Keratinocyte (primary cell): Measurements from ENCODE around the gene ATG10. TPM values are rescaled to one million over a fixed set of nuclear protein-coding genes. Genes with fewer than 3 reads are reported as not detected.
"Not testable (repeated sequence)": the region's sequence is repeated elsewhere in the genome, so short reads cannot be mapped to it uniquely, and the experiment has no call there.

Experiments
- DNase-seq: peaks from one replicate; pipeline ENCODE4 v3.0.0-alpha.2; 2011; ENCODE audit warnings: low read depth, missing footprints, low spot score
- FAIRE-seq: peaks from 2 replicates; lab custom pipeline; 2011; peaks lifted over from hg19 to GRCh38; lab: Jason Lieb, UNC
- H2AFZ ChIP-seq: 2 replicates; pipeline ENCODE4 v1.6.0; 2012; ENCODE audit warnings: low read length, control low read depth, inconsistent platforms; ENCODE audit not compliant: control insufficient read depth
- H3K27ac ChIP-seq: 2 replicates; pipeline ENCODE4 v1.5.1; 2011; ENCODE audit warnings: low read length; ENCODE audit not compliant: control insufficient read depth, insufficient read depth
- H3K27me3 ChIP-seq: 3 replicates; pipeline ENCODE4 v1.6.0; 2011; ENCODE audit warnings: low read length; ENCODE audit not compliant: control insufficient read depth, insufficient read depth; ENCODE audit errors: extremely low read depth
- H3K36me3 ChIP-seq, 2 experiments: 2 replicates in 1 of 2; 3 replicates in 1 of 2; pipeline ENCODE4 v1.5.1; 2011; ENCODE audit warnings: low read length in 2 of 2, mild to moderate bottlenecking in 1 of 2; ENCODE audit not compliant: control insufficient read depth in 2 of 2, insufficient read depth in 2 of 2; ENCODE audit errors: extremely low read depth in 1 of 2
- H3K4me1 ChIP-seq: 3 replicates; pipeline ENCODE4 v1.5.1; 2011; ENCODE audit warnings: low read length; ENCODE audit not compliant: control insufficient read depth, insufficient read depth; ENCODE audit errors: extremely low read depth
- H3K4me2 ChIP-seq: 3 replicates; pipeline ENCODE4 v1.6.0; 2011; ENCODE audit warnings: low read depth, low read length; ENCODE audit not compliant: control insufficient read depth, insufficient read depth; ENCODE audit errors: extremely low read depth
- H3K4me3 ChIP-seq, 3 experiments: fragments of 200-600 bp in 1 of 3; sonication (generic) in 1 of 3; 2 replicates in 2 of 3; 3 replicates in 1 of 3; pipeline ENCODE4 v1.5.1; 2011 to 2016; ENCODE audit warnings: low read length in 3 of 3, mild to moderate bottlenecking in 3 of 3, control low read depth in 2 of 3, inconsistent platforms in 1 of 3, low read depth in 1 of 3, mixed read lengths in 1 of 3, mixed run types in 1 of 3, moderate library complexity in 1 of 3; ENCODE audit not compliant: control insufficient read depth in 2 of 3, insufficient read depth in 2 of 3; ENCODE audit errors: extremely low read depth in 1 of 3
- H3K79me2 ChIP-seq: 2 replicates; pipeline ENCODE4 v1.6.0; 2012; ENCODE audit warnings: low read length; ENCODE audit not compliant: control insufficient read depth, insufficient read depth
- H3K9ac ChIP-seq: 3 replicates; pipeline ENCODE4 v1.6.0; 2011; ENCODE audit warnings: low read length; ENCODE audit not compliant: control insufficient read depth, insufficient read depth; ENCODE audit errors: extremely low read depth
- H3K9me1 ChIP-seq: 3 replicates; pipeline ENCODE4 v1.6.0; 2011; ENCODE audit warnings: low read length; ENCODE audit not compliant: control insufficient read depth, insufficient read depth; ENCODE audit errors: extremely low read depth
- H3K9me3 ChIP-seq: 2 replicates; pipeline ENCODE4 v1.5.1; 2012; ENCODE audit warnings: low read depth, low read length; ENCODE audit not compliant: control insufficient read depth
- H4K20me1 ChIP-seq: 3 replicates; pipeline ENCODE4 v1.6.0; 2011; ENCODE audit warnings: low read length; ENCODE audit not compliant: control insufficient read depth, insufficient read depth; ENCODE audit errors: extremely low read depth
- EZH2 ChIP-seq: IDR thresholded peaks from one replicate; pipeline ENCODE4 v1.6.1; 2012; ENCODE audit warnings: inconsistent platforms, mild to moderate bottlenecking, low read length, moderate library complexity
- dilution Hi-C: fragments of 300-500 bp; cut with MboI; formaldehyde crosslinking; loops from one replicate; pipeline ENCODE4 v1.7.0; 2020; ENCODE audit warnings: low sequenced_read_pairs; ENCODE audit not compliant: extremely low pct_ligation_motif_present
- polyA plus RNA-seq, 5 experiments: library from polyadenylated mRNA; depleted of rRNA in 3 of 5; stranded (reverse) in 3 of 5; stranded (forward) in 1 of 5; unstranded in 1 of 5; fragments of >200 nt; gene quantifications; 1 replicate in 1 of 5; 2 replicates in 3 of 5; 3 replicates in 1 of 5; pipeline versions ENCODE4 v1.2.1 to v1.2.3, GENCODE V29; 2011 to 2012; ENCODE audit warnings: missing spikeins in 2 of 5, low read depth in 1 of 5, low replicate concordance in 1 of 5
- TF ChIP-seq, protein P1 (sequence below), 3 experiments: IDR thresholded peaks in 1 of 3; conservative IDR thresholded peaks in 1 of 3; optimal IDR thresholded peaks in 1 of 3; 2 replicates in 2 of 3; 3 replicates in 1 of 3; pipeline versions ENCODE3 to v1.5.1; 2011; ENCODE audit warnings: low read length in 3 of 3, mild to moderate bottlenecking in 3 of 3, moderate library complexity in 2 of 3, control low read depth in 1 of 3, inconsistent platforms in 1 of 3; ENCODE audit not compliant: insufficient read depth in 2 of 3; ENCODE audit errors: extremely low read depth in 1 of 3

ATG10 gene
- polyA plus RNA-seq, 1 donor (not counting 4 experiments of a cell fraction or from before 2014, with no cell fraction given): 5.4 TPM

DNA sequence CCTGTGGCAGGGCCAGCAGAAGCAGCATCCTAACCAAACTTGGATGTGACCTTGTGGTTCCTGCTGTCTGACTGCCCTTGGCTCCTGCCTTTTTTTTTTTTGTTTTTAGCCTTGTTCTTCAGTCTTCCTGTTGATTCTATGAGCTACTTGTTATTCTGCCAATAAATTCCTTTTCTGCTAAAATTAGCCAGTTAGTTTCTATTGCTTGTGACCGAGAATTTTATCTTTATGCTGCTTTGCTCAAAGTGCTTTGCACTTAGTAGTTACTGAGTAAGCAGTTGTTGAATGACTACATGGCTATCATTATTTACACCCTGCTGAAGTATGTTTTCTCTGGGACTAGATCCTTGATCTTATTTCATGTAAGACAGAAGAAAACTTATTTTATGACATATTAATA, 20.8 kb upstream of the ATG10 start:
- no peak for FAIRE-seq

DNA sequence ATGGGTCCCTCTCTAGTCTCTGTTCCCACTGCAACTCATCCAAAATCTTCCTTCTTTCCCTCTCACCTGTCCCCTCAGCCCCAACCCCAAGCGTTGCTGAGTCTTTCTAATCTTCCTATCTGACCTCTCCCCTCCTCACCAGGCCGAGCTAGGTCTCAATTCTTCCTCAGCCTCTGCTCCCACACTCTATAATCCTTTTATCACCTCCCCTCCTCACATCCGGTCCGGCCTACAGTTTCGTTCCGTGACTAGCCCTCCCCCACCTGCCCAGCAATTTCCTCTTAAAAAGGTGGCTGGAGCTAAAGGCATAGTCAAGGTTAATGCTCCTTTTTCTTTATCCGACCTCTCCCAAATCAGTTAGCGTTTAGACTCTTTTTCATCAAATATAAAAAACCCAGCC, 17.0 kb upstream of the ATG10 start:
- not testable (repeated sequence) for FAIRE-seq

More for the DNA sequence above, 20.8 kb upstream of the ATG10 start:
- no peaks in the 10 kb centered on the region for H4K20me1 ChIP-seq
- no peaks in the 10 kb centered on the region for H3K36me3 ChIP-seq
- H3K9me1 ChIP-seq: no peaks in the 10 kb centered on the region
- H3K9ac ChIP-seq: no peak overlapping the region
- H3K27ac ChIP-seq: no peak overlapping the region
- no peaks in the 10 kb centered on the region for H3K79me2 ChIP-seq
- DNase-seq: no peak
- no peaks in the 10 kb centered on the region for H3K27me3 ChIP-seq
- no peaks in the 10 kb centered on the region for H3K4me1 ChIP-seq
- no peaks in the 10 kb centered on the region for H3K9me3 ChIP-seq
- TF ChIP-seq EZH2: no peak
- TF ChIP-seq, protein P1, sequence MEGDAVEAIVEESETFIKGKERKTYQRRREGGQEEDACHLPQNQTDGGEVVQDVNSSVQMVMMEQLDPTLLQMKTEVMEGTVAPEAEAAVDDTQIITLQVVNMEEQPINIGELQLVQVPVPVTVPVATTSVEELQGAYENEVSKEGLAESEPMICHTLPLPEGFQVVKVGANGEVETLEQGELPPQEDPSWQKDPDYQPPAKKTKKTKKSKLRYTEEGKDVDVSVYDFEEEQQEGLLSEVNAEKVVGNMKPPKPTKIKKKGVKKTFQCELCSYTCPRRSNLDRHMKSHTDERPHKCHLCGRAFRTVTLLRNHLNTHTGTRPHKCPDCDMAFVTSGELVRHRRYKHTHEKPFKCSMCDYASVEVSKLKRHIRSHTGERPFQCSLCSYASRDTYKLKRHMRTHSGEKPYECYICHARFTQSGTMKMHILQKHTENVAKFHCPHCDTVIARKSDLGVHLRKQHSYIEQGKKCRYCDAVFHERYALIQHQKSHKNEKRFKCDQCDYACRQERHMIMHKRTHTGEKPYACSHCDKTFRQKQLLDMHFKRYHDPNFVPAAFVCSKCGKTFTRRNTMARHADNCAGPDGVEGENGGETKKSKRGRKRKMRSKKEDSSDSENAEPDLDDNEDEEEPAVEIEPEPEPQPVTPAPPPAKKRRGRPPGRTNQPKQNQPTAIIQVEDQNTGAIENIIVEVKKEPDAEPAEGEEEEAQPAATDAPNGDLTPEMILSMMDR (optimal IDR thresholded peaks at IDR 0.05 in 1 of 3, IDR thresholded peaks at IDR 0.05 in 1 of 3, conservative IDR thresholded peaks at IDR 0.05 in 1 of 3; ENCODE audit: extremely low read depth in 1 of 3, insufficient read depth in 2 of 3, low read length in 3 of 3): no peak
- H2AFZ ChIP-seq: no peak overlapping the region
- no peak overlapping the region for H3K4me3 ChIP-seq
- dilution Hi-C loops: no loop called here
- H3K4me2 ChIP-seq: no peak overlapping the region

DNA sequence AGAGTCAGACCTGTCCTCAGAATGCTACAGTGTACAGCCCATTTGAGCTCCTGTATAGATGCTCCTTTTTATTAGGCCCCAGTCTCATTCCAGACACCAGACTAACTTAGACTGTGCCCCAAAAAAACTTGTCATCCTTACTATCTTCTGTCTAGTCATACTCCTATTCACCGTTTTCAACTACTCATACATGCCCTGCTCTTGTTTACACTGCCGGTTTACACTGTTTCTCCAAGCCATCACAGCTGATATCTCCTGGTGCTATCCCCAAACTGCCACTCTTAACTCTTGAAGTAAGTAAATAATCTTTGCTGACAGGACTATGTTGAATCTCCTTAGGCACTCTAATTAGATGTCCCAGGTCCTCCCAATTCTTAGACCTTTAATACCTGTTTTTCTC, 13.7 kb upstream of the ATG10 start:
- H3K79me2 ChIP-seq, H3K9ac ChIP-seq, DNase-seq, H3K36me3 ChIP-seq, H3K9me3 ChIP-seq, H3K4me1 ChIP-seq, H3K4me3 ChIP-seq, dilution Hi-C loops, H3K27me3 ChIP-seq, H2AFZ ChIP-seq, H4K20me1 ChIP-seq, H3K27ac ChIP-seq, H3K9me1 ChIP-seq, FAIRE-seq, H3K4me2 ChIP-seq: not testable (repeated sequence)

More for the DNA sequence above, 17.0 kb upstream of the ATG10 start:
- DNase-seq, H3K79me2 ChIP-seq, H3K9me3 ChIP-seq, H3K27ac ChIP-seq, H4K20me1 ChIP-seq, H3K4me3 ChIP-seq, H3K9me1 ChIP-seq, H3K9ac ChIP-seq, H3K36me3 ChIP-seq, H3K4me1 ChIP-seq, dilution Hi-C loops, H3K4me2 ChIP-seq, H2AFZ ChIP-seq, H3K27me3 ChIP-seq: not testable (repeated sequence)
